BJ (cell line): ENCODE data around the gene ULK2. TPM values are rescaled to one million over a fixed set of nuclear protein-coding genes. Genes with fewer than 3 reads are reported as not detected.

Experiments
- CTCF ChIA-PET: fragments of 350-600 bp; formaldehyde crosslinking; extraction: SDS; loops from one replicate; lab custom pipeline; 2021; ENCODE audit warnings: antibody characterized with exemption, inconsistent platforms; lab: Yijun Ruan, JAX
- POLR2A ChIA-PET: fragments of 300-600 bp; sonication (Branson Sonifier 250); formaldehyde crosslinking; extraction: SDS; loops from one replicate; lab custom pipeline; 2021; ENCODE audit warnings: antibody characterized with exemption; lab: Charles Lee
- DNase-seq: peaks from one replicate; pipeline ENCODE4 v3.0.0-alpha.2; 2011; ENCODE audit warnings: low read depth
- H3K27me3 ChIP-seq: 2 replicates; pipeline ENCODE4 v1.6.0; 2011; ENCODE audit warnings: low read length; ENCODE audit not compliant: control insufficient read depth, insufficient read depth
- H3K36me3 ChIP-seq: 2 replicates; pipeline ENCODE4 v1.5.1; 2011; ENCODE audit warnings: low read length; ENCODE audit not compliant: control insufficient read depth, insufficient read depth
- H3K4me3 ChIP-seq: 2 replicates; pipeline ENCODE4 v1.5.1; 2011; ENCODE audit warnings: low read depth, mild to moderate bottlenecking, control low read depth, low read length
- polyA plus RNA-seq: library from polyadenylated mRNA; depleted of rRNA; stranded (reverse); fragments of >200 nt; gene quantifications from 2 replicates; pipeline ENCODE4 v1.2.3, GENCODE V29; 2011
- TF ChIP-seq, protein P1 (sequence below): IDR thresholded peaks from 2 replicates; pipeline ENCODE4 v1.5.1; 2011; ENCODE audit warnings: low read depth, mild to moderate bottlenecking, control low read depth, inconsistent platforms, low read length, moderate library complexity; ENCODE audit not compliant: insufficient read depth

ULK2 gene
- polyA plus RNA-seq, 1 experiment: 38.2 TPM

DNA sequence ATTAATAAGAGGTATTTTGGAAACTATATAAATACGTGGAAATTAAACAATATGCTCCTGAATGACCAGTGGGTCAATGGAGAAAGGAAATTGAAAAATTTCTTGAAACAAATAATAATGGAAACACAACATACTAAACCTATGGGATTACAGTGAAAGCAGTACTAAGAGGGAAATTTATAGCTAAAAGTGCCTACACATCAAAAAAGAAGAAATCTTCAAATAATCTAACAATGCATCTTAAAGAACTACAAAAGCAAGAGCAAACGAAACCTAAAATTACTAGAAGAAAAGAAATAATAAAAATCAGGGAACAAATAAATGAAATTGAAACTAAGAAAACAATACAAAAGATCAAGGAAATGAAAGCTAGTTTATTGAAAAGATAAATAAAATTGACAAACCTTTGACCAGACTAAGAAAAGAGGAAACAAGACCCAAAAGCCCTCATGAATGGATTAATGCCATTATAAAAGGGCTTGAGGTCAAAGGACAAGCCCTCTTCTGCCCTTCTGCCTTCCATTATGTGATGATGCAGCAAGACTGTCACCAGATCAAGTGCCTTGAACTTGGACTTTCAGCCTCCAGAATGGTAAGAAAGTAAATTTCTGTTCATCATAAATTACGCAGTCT, 75.7 kb downstream of the ULK2 start:
- H3K4me3 ChIP-seq: no peak overlapping the region
- H3K27me3 ChIP-seq: no peaks in the 10 kb centered on the region
- POLR2A ChIA-PET: no interaction called here
- CTCF ChIA-PET: no interaction called here
- TF ChIP-seq, protein P1, sequence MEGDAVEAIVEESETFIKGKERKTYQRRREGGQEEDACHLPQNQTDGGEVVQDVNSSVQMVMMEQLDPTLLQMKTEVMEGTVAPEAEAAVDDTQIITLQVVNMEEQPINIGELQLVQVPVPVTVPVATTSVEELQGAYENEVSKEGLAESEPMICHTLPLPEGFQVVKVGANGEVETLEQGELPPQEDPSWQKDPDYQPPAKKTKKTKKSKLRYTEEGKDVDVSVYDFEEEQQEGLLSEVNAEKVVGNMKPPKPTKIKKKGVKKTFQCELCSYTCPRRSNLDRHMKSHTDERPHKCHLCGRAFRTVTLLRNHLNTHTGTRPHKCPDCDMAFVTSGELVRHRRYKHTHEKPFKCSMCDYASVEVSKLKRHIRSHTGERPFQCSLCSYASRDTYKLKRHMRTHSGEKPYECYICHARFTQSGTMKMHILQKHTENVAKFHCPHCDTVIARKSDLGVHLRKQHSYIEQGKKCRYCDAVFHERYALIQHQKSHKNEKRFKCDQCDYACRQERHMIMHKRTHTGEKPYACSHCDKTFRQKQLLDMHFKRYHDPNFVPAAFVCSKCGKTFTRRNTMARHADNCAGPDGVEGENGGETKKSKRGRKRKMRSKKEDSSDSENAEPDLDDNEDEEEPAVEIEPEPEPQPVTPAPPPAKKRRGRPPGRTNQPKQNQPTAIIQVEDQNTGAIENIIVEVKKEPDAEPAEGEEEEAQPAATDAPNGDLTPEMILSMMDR: no peak
- peaks cover 5% of the 10 kb centered on the region for H3K36me3 ChIP-seq
- no peak for DNase-seq

DNA sequence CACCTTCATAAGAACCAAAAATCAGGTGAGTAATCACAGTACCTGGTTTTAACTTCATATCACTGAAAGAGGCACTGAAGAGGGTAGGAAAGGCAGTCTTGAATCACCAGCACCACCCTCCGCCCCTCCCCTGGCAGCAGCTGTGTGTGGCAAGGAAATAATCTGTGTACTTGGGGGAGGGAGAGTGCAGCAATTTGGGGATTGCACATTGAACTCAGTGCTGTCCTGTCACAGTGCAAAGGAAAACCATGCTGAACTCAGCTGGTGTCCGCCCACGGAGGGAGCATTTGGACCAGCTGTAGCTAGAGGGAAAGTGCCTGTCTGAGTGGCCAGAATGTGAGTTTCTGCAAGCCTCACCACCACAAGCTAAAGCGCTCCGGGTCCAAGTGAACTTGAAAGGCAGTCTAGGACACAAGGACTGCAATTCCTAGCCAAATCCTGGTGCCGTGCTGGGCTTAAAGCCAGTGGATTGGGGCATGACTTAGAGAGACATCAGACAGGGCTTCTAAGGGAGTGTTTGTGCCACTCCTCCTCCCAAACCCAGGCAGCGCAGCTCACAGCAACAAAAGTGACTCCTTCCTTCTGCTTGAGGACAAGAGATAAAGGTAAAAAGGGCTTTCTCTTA, 79.9 kb downstream of the ULK2 start:
- TF ChIP-seq, protein P1: no peak
- no peak for DNase-seq
- ChIA-PET CTCF (no interaction called here), POLR2A (no interaction called here)
- no peaks in the 10 kb centered on the region for H3K27me3 ChIP-seq
- no peak overlapping the region for H3K4me3 ChIP-seq
- H3K36me3 ChIP-seq: peaks cover 5% of the 10 kb centered on the region

DNA sequence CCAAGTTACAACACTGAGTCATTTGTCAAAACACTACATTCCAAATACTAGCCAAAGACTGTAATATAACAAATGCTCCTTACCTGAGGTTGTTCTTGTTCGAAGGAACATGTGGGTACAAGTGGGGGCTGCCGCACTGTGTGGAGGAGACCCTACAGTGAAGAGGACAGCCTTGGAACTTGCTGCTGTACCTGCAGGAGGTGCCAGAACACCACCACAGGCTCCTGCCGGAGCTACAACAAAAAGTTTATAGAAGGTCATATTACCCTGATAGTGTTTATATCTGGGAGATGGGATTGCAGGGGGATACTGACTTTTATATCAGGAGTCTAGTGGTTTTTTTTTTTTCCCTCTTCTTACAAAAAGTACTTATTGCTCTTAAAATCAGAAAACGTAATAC, 81.9 kb downstream of the ULK2 start:
- Histone ChIP-seq H3K4me3 (no peak overlapping the region), H3K36me3 (peaks cover 5% of the 10 kb centered on the region), H3K27me3 (no peaks in the 10 kb centered on the region)
- DNase-seq: no peak
- ChIA-PET CTCF (interaction anchor here (1.0 kb wide), 1 partner anchor 18 kb away, joined by 3 read pairs; no protein-coding TSS in a partner anchor), POLR2A (no interaction called here)
- TF ChIP-seq, protein P1: no peak

DNA sequence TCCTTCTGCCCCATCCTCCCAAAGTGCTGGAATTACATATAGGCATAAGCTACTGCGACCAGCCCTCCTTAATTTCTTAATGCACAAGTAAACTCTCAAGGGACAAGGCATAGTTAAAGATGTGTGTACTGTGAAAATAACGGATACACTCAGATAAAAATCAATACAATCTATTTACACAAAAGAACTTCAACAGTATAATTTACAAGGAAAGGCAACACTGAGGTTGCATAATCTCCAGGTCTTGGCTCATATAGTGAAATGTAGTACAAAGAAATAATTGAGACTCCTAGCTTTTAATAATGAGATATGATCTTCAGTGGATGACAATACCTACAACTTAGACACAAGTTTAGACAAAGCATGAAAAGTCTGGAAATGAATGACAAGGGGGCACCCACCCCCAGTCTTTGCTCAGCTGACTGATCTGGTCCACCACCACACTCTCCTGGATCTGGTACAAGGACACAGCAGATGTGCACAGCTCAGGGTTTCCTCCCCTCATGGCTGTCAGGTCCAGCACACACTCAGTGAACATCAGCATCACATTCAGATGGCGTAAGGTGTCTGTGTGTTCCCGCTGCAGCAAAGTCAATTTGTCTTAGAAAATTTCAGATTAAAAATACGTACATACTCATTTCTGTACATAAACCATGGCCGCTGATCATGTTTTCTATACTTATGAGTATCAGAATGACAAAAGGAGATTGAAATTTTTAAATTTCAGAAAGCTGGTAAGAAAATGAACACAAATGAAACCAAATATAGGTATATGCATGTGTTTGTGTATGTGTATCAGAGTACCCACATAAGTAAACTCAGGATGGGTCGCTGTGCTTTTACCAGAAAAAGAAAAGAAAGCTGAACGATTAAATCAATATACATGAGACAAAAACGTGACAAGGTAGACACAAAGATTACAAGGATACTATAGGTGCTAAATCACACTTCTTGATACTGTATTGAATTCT, 86.0 kb downstream of the ULK2 start:
- ChIA-PET POLR2A (no interaction called here), CTCF (interaction anchor here (1.0 to 1.1 kb wide), 3 partner anchors 12 to 81 kb away, joined by 3 read pairs; no protein-coding TSS in a partner anchor)
- DNase-seq: no peak
- H3K27me3 ChIP-seq: no peaks in the 10 kb centered on the region
- TF ChIP-seq, protein P1: no peak
- no peak overlapping the region for H3K4me3 ChIP-seq
- H3K36me3 ChIP-seq: peaks cover 8% of the 10 kb centered on the region
